Lower leg skin (tissue), 4 donors: Measurements from ENCODE around the gene SMG1. TPM values are rescaled to one million over a fixed set of nuclear protein-coding genes. Genes with fewer than 3 reads are reported as not detected.

Source experiments
- DNase-seq, 2 donors: peaks; one replicate each; pipeline ENCODE4 v3.0.0-alpha.2; 2019; ENCODE audit warnings: low spot score in 2 of 2
- H3K4me3 ChIP-seq: fragments of 200-600 bp; sonication (generic); 2 replicates; pipeline ENCODE4 v1.5.1; 2017; ENCODE audit warnings: mild to moderate bottlenecking, low read depth; ENCODE audit not compliant: poor library complexity, severe bottlenecking
- CTCF ChIP-seq, 3 donors: fragments of 450-650 bp; IDR thresholded peaks; one replicate each; pipeline ENCODE4 v1.5.1; 2016; ENCODE audit warnings: antibody characterized with exemption in 3 of 3, mild to moderate bottlenecking in 3 of 3, moderate library complexity in 2 of 3
- POLR2A ChIP-seq, 2 donors: fragments of 450-650 bp; IDR thresholded peaks; one replicate each; pipeline ENCODE4 v1.6.1; 2016 to 2017; ENCODE audit warnings: antibody characterized with exemption in 2 of 2, mild to moderate bottlenecking in 1 of 2, moderate library complexity in 1 of 2
- WGBS, 2 donors: methylation state at CpG; one replicate each; pipeline ENCODE4 v1.1.5; 2018; 5-methylcytosine and 5-hydroxymethylcytosine counted together
- intact Hi-C: fragments of 100-400 bp; cut with DNase I; formaldehyde crosslinking; loops from one replicate; pipeline ENCODE4 v1.15.0; 2023; ENCODE audit warnings: low total_unique reads
- total RNA-seq, 4 donors: library from RNA; depleted of rRNA; stranded (reverse); fragments of >200 nt; gene quantifications; one replicate each; pipeline ENCODE4 v1.1.0, GENCODE V29; 2016

Gene SMG1
- total RNA-seq, 4 donors from 2014 or later = 86.4 to 187 (median 105) TPM

- intact Hi-C loops = no loop called here
- H3K4me3 ChIP-seq = no peak overlapping the region
- TF ChIP-seq POLR2A (IDR thresholded peaks at IDR 0.05) = no peak
- TF ChIP-seq CTCF (IDR thresholded peaks at IDR 0.05) = no peak
- 88 to 96% methylated on average over 9 of the region's 9 CpGs for WGBS, 2 donors
- DNase-seq = no peak
Observed at GRCh38 chr16:18833707-18834505, 92.3 kb downstream of the SMG1 start.

GRCh38 chr16:18832613-18833012 lies 93.6 kb downstream of the SMG1 start:
- no peak overlapping the region for H3K4me3 ChIP-seq
- no peak for DNase-seq
- WGBS, 2 donors = 86 to 92% methylated on average over 8 of the region's 8 CpGs
- intact Hi-C loops = no loop called here
- TF ChIP-seq POLR2A (IDR thresholded peaks at IDR 0.05) (no peak), CTCF (IDR thresholded peaks at IDR 0.05) (no peak)

- no peak for TF ChIP-seq POLR2A (IDR thresholded peaks at IDR 0.05)
- TF ChIP-seq CTCF (IDR thresholded peaks at IDR 0.05) = no peak
- intact Hi-C loops = no loop called here
- no peak overlapping the region for H3K4me3 ChIP-seq
Observed at GRCh38 chr16:18832006-18832405, 94.2 kb downstream of the SMG1 start.

GRCh38 chr16:18829251-18829650 lies 97.0 kb downstream of the SMG1 start:
- DNase-seq = no peak
- TF ChIP-seq CTCF (IDR thresholded peaks at IDR 0.05) (no peak), POLR2A (IDR thresholded peaks at IDR 0.05) (no peak)
- H3K4me3 ChIP-seq = no peak overlapping the region
- intact Hi-C loops = no loop called here
- WGBS, 2 donors = 92 to 95% methylated on average over 6 of the region's 6 CpGs

More at GRCh38 chr16:18832006-18832405, 94.2 kb downstream of the SMG1 start:
- 80 to 89% methylated on average over 2 of the region's 2 CpGs for WGBS, 2 donors
- no peak for DNase-seq

- intact Hi-C loops = no loop called here
- WGBS, 2 donors = 90 to 91% methylated on average over 4 of the region's 4 CpGs
Observed at GRCh38 chr16:18827890-18828289, 98.3 kb downstream of the SMG1 start.

More at GRCh38 chr16:18827890-18828289, 98.3 kb downstream of the SMG1 start:
- H3K4me3 ChIP-seq = no peak overlapping the region
- TF ChIP-seq POLR2A (IDR thresholded peaks at IDR 0.05) (no peak), CTCF (IDR thresholded peaks at IDR 0.05) (no peak)
- no peak for DNase-seq
